ENCODE measurements around the gene RGS5.

RGS5 gene

DNA sequence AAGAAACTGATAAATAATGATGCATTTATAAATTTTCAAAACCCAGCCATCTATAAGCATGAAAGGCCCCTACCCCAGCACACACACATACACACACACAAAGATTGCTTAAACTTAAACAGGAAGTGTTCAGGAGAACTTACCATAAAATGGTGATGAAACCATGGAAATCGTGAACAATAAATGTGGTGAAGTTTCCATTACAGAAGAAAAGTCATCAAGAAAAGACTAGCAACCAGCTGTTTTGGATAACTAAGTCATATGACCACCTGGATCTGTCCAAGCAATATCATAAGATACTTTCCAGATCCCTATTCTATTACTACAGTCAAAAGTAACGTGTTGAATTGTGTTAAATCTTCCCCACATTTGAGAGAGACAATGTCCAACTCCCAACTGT is 24.1 kb downstream of the RGS5 start:
- no peak for DNase-seq

DNA sequence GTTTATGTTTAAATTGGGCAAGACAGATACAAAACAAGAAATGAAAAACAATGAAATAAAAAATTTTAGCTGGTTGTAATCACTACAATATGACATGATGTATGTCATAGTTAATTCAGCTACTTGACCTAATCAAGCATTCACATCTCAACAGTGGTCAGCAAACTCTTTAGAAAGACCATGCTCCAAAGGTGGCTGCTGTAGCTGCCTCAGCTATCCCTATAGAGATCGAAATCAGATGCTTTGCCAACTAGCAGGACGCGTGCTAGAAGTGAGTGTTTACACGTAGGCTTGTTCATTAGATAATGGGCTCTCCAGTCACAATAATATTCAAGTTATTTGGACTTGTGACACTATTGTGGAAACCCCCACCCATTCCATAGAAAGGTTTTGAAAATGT is 25.9 kb downstream of the RGS5 start:
- no peak for DNase-seq

DNA sequence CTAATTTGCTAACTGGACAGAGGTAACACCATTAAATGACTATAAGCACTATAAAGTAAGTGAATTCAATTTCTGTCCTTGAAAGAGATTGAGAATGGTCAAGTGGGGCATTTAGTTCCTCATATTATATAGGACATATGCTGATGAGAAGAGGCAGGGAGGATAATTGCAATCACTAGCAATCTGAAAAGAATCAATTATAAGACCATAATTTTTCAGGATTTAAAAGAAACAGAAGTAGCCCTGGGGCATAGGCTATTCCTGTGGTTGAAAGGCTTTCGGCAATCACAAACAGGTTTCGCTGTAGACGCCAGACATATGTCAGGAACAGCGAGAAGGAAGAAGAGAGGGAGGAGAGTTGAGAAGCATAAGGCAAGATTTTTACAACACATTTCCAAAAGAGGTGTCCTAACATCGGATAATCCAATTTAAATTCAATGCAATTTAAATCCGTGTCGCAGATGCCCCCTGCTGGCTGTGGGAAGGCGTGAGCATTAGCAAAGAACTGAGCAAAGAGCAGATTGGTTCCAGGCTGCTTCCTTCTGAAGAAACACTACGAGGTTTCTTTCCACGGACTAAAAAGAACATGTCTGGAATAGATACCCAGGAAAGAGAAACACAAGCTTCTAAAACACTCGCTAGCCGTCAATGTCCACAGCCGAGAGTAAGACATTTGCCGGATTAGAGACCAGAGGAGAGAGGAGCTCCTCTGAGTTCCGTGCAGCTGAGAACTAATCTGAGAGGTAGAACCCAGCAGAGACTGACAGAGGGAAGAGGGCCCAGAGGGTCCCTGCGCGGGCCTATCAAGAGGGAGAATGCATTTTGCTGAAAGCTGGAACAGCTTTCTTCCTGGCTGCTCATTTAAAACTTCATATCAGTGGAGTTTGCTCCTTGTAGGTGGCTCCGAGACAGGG is 27.9 kb downstream of the RGS5 start:
- DNase-seq: peak; percentile 74

DNA sequence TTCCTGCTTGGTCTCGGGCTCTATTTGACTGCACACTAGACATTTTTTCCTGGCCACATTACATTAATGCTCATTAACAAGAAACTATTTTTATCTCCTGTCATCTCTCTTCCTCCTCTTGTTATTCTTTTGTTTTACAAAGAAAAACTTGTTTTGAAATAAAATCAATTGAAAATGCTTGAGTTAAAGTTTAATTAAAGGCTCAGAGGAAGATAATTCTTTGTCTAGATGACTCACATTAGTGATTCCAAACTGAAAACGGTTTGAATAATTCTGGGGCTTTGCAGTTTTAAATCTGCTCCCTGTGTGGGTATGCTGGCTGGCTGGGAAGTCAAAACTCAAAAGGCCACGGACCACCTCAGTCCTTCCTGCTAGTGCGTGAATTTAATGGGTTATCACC is 29.6 kb downstream of the RGS5 start:
- DNase-seq: no peak

DNA sequence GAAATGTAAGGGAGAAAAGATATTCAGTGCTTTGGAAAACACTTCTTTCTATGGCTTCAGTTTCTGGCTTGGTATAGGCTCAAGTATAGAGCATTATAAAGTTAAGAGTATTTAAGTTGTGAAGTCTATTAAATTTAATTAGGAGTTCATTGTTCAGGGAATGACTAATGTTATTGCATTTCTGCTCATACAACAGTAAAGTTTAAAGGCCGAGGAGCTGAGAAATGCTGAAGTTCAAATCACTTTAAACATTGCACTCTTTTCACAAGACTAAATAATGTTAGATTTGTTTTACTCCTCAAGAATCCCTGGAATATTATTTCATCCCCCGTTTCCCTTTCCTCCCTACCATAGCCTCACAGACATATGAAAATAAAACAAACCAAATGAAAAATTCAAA is 30.1 kb downstream of the RGS5 start:
- no peak for DNase-seq

DNA sequence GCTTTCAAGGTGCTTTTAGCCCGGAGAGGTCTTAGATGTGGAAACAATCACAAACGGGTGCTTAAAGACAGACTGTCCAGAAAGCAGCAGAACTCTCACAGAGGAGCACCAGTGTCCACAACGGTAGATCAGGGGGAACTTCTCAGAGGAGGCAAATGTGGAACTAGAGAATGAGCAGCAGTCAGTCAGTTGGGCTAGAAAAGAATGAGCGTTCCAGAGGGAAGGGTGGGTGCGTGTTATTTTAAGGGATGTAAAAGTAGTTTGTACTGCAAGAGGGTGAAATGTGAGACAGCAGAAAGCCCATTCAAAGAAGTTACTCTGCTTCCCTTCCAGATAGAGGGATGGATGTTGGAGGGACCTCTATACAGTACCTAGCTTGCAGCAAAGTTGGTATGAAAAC is 30.9 kb downstream of the RGS5 start:
- DNase-seq: no peak

DNA sequence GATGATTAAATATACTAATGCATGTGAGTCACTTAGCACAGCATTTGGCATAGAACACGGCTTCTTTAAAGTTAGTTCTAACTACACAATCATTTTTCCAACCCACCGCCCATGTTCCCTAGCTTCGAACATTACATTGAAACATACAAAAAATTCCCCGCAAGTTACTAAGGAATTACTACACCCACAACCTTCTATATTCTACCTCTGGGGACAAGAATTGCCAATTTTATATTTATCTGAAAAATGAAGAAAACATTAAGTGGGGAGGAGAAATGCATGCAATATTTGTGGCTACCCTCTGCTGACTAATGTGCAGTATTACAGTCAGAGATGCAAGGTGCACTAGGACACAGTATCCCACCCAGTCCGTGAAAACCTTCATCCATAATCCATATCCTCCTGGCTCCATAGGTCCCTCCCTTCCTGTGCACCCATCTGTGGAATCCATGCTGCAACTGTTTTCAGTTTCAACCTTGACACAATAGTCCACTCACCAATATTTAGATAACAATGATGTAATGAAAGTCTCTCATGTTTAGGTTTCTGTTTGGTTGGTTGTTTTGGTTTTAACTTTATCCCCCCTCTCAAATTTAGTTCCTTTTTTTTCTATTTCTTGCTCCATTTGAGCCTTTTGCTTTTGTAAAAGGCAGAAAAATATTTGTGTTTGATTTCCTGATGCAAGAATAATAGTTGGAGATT is 31.6 kb downstream of the RGS5 start:
- no peak for DNase-seq

DNA sequence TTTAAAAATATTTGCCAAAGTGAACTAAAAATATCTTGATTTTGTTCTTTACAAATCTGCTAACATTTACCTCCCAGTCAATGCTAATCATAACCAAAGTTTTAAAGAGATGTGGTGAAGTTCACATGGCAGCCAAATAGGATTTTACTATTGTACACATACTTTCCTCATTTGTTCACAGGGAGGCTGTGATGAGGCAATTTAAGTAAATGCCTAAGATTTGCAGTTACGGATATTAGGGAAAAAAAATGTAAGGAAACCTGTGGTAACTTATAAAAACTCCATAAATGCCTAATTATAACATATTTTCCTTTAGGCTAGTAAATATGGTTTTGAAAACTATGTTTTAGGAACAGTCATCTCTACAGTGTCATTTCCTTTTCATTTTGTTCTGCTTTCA is 32.4 kb downstream of the RGS5 start:
- no peak for DNase-seq

DNA sequence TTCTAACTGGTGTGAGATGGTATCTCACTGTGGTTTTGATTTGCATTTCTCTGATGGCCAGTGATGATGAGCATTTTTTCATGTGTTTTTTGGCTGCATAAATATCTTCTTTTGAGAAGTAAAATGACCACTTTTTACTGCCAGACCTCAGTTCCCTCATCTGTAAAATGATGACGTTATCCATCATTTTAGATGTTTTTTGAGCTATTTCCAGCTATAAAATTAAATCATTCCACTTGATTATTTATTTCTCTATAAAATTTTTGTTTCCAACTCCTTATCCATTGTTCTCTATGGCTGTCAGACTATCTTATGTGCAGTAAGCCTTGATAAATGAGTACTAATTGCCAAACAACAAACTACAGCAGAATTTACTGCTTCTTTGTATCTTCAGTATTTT is 33.2 kb downstream of the RGS5 start:
- DNase-seq: no peak

DNA sequence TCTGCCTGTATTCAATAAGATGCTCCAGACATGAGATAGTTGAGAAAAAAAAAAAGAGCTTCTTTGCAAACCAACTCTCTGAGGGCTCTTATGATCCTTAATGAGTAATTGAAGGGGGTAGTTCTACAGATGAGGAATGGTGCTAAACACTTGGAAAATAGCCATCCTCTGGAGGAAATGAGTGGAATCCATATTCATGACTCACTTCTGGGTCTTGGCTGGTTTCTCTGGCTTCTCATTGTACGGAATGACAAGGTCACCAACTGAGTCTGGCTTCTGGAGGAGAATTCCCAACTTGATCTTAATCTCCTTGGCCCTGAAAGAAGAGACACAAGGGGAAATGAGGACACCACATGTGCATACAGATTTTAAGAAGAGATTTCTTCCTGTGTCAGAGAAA is 34.7 kb downstream of the RGS5 start:
- DNase-seq: no peak

DNA sequence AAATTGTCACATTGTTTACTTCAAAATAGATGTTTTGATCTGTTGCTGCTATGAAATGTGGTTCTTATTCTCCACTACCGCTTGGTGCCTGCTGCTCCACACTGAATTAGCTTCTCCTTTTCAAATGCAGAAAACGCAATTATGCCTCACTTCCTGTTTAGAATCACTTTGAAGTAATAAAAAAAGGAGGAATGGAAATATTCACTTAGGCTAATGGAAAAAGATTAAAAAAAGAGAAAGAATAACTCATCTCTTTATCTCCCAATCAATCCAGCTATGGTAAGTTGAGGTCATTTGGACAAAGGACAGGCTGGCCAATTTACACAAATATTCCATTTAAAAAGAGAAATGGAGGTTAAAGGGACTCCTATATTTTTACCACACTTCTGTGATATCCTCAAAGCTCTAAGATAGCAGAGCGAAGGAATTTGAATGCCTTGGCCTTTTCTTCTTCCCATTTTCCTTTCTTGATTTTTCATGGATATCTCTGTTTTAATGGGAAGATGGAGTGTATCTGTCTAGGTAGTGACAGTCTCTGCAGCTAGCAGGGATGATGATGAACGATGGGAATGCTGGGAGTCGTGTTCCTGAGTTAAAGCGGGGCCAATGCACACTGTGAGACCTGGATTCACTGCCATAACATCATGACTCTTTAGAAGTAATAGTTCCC is 35.7 kb downstream of the RGS5 start:
- no peak for DNase-seq

DNA sequence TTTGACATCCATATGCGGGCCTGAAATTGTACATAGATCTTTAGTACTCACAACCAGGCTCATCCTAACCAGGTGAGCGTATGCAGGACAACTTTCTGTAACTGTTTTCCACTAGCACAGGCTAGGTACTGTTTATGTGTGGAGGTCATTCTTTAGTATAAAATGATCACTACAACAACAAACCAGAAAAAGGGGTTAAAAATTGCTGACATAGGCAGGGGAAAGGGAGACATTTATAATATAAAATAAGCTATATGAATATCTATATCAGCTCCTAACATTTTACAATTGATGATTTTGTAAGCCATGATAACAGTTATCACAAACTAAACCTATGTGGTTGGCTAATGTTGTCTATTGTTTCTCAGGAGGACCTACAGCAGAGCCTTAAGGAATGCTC is 37.6 kb downstream of the RGS5 start:
- DNase-seq: no peak

DNA sequence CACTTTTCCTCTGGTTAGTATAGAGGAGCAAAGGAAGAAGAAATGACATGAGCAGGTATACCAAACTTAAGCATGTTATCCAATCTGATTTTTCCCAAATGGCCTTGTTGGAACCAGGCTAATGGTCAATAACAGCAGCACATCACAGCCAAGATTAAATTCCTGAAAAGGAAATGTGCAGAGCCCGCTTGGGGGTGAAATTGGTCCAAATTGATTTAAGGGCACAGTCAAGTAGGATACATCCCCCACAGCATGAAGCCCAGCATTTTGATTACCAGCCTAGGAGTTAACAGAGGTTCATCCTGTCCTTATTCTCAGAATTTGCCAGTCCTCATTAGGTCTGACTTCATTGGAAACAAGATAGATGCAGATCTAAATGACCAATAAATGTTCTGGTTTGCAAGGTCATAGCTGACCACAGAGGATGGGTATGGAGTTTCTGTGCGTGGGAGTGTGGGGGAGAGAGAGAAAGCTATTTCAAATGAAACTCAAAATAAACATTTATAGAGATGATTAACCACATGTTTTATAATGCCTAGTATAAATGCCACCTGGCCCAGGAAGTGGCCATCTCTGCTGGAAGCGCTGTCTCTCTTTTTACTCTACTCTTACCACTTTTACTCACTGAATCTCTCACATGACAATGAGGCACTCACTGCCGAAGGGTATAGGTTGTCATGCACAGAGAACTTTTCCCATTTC is 38.7 kb downstream of the RGS5 start:
- DNase-seq: no peak

DNA sequence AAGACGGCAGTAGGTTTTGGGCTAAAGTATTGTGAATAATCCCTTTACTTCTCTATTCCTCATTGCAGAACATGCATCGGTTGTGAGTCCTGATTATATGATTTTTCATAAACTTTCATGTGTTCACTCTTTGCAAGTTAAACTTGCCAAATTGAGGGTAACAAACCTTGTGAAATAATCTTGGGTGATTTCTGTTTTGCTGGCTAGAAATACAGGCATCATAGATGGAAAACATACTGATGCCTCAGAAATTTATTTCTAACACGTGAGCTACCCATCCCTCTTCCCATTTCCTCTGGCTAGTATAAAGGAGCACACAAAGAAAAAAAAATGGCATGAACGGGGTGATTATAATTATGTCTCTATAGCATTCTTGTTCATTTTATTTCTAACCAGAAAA is 39.6 kb downstream of the RGS5 start:
- no peak for DNase-seq

DNA sequence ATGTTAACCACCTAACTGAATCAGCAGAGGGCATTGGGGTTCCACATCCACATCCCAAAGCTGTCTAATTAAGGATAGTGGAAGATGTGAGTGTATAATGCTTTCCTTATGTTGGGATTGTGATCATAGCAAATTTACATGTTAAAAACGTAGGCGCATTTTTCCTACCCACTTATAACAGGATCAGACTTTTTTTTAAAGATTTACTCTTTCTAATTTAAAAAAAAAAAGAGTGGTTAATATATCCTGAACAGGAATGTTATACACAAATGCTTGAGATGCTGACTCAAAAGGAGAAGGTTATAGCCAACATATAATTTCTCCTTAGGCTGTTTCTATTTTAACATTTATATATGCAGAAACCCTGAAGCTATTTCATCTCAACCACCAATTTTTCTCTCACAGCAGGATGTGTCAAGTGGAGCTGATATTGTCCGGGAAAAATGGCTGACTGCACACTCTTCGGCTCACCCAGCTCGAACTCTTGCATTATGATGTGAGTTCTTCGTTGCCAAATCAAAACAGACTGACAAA is 40.3 kb downstream of the RGS5 start:
- no peak for DNase-seq

DNA sequence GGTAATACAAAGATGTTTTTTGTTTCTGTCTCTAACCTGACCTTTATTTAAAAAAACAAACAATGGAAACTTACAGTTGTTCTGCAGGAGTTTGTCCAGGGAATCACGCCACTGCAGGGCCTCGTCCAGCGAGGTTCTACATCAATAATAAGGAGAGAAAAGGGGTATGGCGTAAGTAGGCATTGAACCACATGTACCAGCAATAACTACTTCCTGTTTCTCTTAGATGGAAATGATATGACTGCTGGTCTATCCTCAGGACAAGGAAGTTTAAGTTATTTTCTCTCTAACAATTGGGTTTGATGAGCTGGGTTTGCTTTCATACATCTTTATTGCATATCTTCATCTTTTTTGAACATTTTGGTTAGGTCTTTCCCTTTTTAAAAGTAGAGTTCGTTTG is 40.9 kb downstream of the RGS5 start:
- no peak for DNase-seq

DNA sequence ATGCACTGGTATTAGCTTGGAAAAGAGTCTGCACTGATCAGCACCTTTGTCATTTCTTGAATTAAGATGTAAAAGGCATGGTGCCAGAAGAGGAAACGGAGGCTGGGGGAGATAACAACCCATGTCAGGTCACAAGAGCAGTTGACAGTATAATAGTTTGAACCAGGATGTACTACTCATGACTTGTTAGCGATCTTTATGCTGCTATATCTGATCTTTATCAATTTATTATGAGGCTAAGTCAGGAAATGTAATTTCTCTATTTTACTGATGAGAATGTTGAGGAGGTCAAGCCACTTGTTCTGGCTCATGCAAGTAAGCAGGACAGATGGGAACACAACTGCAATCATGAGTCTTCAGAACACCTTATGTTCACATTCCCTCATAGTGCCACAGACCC is 41.4 kb downstream of the RGS5 start:
- DNase-seq: no peak

DNA sequence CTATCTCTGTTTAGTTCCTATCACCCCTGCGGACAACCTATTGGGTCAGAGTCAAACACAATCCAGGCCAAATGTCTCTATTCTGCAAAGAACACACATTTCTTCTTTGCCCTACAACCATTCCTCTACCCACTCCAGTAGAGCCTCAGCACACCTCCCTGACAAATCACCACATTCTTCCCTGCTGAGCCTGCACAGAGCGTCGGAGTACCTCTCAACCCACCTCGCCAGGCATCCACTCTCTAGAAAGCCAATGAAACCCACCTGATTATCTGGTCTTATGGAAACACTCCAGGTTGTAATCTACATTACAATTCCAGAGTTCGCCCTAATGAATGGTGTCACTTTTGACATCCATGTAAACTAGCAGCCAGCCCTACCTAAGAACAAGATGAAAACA is 47.1 kb downstream of the RGS5 start:
- no peak for DNase-seq

DNA sequence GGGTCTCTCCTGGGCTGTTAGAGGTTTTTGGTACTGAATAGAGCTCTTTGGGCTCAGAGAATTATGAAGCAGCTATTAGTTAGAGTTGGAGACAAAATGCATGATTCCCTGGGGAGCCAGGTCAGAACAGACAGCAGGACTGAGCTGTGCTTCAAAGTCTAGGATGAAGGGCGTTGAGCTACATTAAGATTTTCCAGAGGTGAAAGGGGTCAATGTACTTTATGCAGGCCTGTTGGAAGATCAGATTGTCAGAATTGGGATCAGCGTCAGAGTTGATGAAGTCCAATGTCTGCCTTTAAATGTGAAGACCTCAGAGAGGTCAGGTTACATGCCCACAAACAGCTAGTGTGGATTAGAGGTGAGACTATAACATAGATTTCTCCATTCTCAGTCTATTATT is 53.8 kb downstream of the RGS5 start:
- no peak for DNase-seq

DNA sequence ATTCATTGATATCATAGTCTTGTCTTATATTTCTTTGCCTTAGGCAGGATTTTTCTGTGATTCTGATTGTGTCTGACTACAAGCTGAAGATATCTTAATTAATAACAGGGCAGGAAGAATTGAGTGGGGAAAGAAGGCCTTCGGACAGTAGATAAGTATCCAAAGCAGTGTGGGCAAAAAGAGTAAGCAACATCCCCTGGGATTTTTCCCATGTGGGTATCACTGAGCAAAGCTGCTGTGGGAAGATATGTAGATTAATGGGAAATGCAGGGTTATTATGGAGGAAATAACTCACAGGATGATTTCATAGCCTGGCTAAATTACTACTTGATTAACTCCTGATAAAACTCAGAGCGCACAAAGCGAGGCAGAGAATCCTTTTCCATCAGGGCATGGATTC is 55.7 kb downstream of the RGS5 start:
- no peak for DNase-seq

DNA sequence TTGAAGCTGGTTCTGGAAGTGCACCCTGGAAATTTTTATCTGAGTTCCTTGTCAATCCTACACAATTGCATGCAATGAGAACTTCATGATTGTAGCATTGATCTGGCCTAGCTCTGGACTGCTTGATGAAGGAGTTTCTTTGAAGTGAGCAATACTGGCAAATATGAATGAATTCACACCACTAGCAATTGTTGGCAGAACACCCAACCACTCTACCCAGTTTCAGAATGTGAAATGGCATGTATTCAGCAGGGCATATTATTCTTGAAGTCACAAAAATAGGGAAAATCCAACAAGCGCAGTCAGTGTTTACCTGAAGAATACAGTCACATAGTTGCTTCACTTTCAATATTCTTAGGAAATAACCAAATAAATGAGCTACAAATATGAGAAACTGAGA is 57.3 kb downstream of the RGS5 start:
- no peak for DNase-seq

DNA sequence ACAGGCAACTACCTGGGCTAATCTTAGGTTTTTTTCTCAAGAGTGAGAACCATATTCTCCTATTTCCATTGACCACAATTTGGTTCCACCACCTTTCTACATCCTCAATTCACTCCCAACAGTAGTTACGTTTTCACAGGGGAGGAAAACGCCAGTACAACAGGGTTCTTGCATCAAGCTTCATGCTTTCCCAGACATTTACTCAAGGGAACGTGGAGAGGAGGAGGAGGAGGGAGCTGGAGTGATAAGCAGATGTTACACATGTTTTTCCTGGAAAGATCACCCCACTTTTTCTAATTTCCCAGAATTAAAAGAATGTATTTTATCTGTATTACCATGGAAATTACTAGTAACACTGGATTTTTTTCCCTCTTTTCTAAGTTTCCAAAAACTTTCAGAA is 58.3 kb downstream of the RGS5 start:
- DNase-seq: no peak

DNA sequence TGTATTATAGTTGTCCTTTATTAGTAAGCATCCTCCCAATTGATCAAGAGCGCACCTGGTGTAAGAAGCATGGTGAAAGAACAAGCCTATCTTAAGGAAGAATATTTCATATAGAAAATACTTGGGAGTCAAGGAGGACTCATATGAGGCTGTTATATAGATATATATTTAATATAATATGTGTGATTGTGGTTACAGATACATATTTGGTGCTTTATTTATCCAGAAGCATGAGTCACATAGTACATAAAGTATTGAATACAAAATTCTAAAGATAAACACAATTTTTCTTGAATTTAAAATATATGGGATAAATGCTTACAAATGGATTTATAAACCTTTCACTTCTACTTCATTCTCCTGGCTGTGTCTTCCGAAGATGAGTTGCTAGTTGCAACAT is 60.6 kb downstream of the RGS5 start:
- no peak for DNase-seq

All from midbrain (tissue), 1 donor.